Measurements from ENCODE around the gene WDR93.

- TF ChIP-seq POLR2A (IDR thresholded peaks at IDR 0.05; ENCODE audit: low read depth, low read length) = no peak
- TF ChIP-seq POLR2AphosphoS5 (IDR thresholded peaks at IDR 0.05; ENCODE audit: low read depth, low read length) = no peak
- no peak for TF ChIP-seq TAF1 (IDR thresholded peaks at IDR 0.05; ENCODE audit: borderline replicate concordance, low read depth, low read length)
Measured at GRCh38 chr15:89669309-89669865, 21.2 kb upstream of the WDR93 start.
